ENCODE measurements around the gene ARHGEF33.

GRCh38 chr2:38875227-38875575 lies 14.5 kb upstream of the ARHGEF33 start:
- TF ChIP-seq, protein P1, sequence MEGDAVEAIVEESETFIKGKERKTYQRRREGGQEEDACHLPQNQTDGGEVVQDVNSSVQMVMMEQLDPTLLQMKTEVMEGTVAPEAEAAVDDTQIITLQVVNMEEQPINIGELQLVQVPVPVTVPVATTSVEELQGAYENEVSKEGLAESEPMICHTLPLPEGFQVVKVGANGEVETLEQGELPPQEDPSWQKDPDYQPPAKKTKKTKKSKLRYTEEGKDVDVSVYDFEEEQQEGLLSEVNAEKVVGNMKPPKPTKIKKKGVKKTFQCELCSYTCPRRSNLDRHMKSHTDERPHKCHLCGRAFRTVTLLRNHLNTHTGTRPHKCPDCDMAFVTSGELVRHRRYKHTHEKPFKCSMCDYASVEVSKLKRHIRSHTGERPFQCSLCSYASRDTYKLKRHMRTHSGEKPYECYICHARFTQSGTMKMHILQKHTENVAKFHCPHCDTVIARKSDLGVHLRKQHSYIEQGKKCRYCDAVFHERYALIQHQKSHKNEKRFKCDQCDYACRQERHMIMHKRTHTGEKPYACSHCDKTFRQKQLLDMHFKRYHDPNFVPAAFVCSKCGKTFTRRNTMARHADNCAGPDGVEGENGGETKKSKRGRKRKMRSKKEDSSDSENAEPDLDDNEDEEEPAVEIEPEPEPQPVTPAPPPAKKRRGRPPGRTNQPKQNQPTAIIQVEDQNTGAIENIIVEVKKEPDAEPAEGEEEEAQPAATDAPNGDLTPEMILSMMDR (IDR thresholded peaks at IDR 0.05; ENCODE audit: insufficient read depth, low read length): no peak
- TF ChIP-seq POLR2AphosphoS5 (IDR thresholded peaks at IDR 0.05; ENCODE audit: low read depth) (no peak), SPI1 (IDR thresholded peaks at IDR 0.05; ENCODE audit: borderline replicate concordance, low read depth) (no peak), GABPA (IDR thresholded peaks at IDR 0.05; ENCODE audit: low read depth) (no peak)

Measured in HL-60 (cell line).